IMR-90 (cell line): ENCODE data around the gene CYB5RL. TPM values are rescaled to one million over a fixed set of nuclear protein-coding genes. Genes with fewer than 3 reads are reported as not detected.

ENCODE experiments used
- ATAC-seq: fragments of 200-7000 bp; cut with Tn5 transposase; 2 replicates; pipeline ENCODE4 v1.9.1; 2020; ENCODE audit warnings: low read depth, mild to moderate bottlenecking, moderate library complexity
- BruUV-seq: library from RNA; stranded (reverse); fragments of 400-500 nt; replicated peaks from 2 replicates; lab custom pipeline; 2021; lab: Mats Ljungman, UMichigan
- CTCF ChIA-PET: fragments of 300-600 bp; formaldehyde crosslinking; extraction: SDS; loops from one replicate; lab custom pipeline; 2021; ENCODE audit warnings: antibody characterized with exemption; lab: Yijun Ruan, JAX
- POLR2A ChIA-PET: fragments of 300-600 bp; sonication (Branson Sonifier 250); formaldehyde crosslinking; loops from one replicate; lab custom pipeline; 2022; ENCODE audit warnings: antibody characterized with exemption; ENCODE audit not compliant: unreplicated experiment; lab: Charles Lee
- DNase-seq: peaks from one replicate; pipeline ENCODE4 v3.0.0; 2013
- H2AFZ ChIP-seq: replicated peaks from 2 replicates; pipeline ENCODE3; 2013; ENCODE audit warnings: low read length, mild to moderate bottlenecking; ENCODE audit not compliant: poor library complexity
- H2AK5ac ChIP-seq: 2 replicates; pipeline ENCODE4 v1.6.1; 2013; ENCODE audit warnings: low read depth, low read length, inconsistent platforms
- H2AK9ac ChIP-seq: replicated peaks from 2 replicates; pipeline ENCODE3; 2013; ENCODE audit warnings: mild to moderate bottlenecking, low read depth, low read length, moderate library complexity; ENCODE audit not compliant: poor library complexity
- H2BK120ac ChIP-seq: 2 replicates; pipeline ENCODE4 v1.6.1; 2013; ENCODE audit warnings: low read depth, low read length, inconsistent platforms
- H2BK15ac ChIP-seq: 3 replicates; pipeline ENCODE4 v1.6.1; 2013; ENCODE audit warnings: low read depth, low read length, inconsistent platforms
- H2BK20ac ChIP-seq: 2 replicates; pipeline ENCODE4 v1.6.1; 2013; ENCODE audit warnings: low read depth, mild to moderate bottlenecking, inconsistent platforms, low read length, moderate library complexity
- H2BK5ac ChIP-seq: 2 replicates; pipeline ENCODE4 v1.6.1; 2013; ENCODE audit warnings: mild to moderate bottlenecking, low read depth, low read length, inconsistent platforms; ENCODE audit not compliant: poor library complexity, severe bottlenecking
- H3K14ac ChIP-seq: replicated peaks from 2 replicates; pipeline ENCODE4 v1.6.1; 2013; ENCODE audit warnings: low read depth, low read length, inconsistent platforms
- H3K18ac ChIP-seq: 2 replicates; pipeline ENCODE4 v1.6.1; 2013; ENCODE audit warnings: low read depth, low read length, control low read depth
- H3K23ac ChIP-seq: 2 replicates; pipeline ENCODE4 v1.6.1; 2013; ENCODE audit warnings: low read depth, low read length, inconsistent platforms
- H3K27ac ChIP-seq: 2 replicates; pipeline ENCODE4 v1.5.1; 2013; ENCODE audit warnings: mild to moderate bottlenecking, control low read depth, low read length; ENCODE audit not compliant: insufficient read depth
- H3K27me3 ChIP-seq: 2 replicates; pipeline ENCODE4 v1.6.1; 2013; ENCODE audit warnings: low read length; ENCODE audit not compliant: control insufficient read depth, insufficient read depth
- H3K36me3 ChIP-seq: 2 replicates; pipeline ENCODE4 v1.6.1; 2013; ENCODE audit warnings: low read length, mixed read lengths; ENCODE audit not compliant: control insufficient read depth, insufficient read depth
- H3K4ac ChIP-seq: 2 replicates; pipeline ENCODE4 v1.6.1; 2013; ENCODE audit warnings: low read depth, low read length, inconsistent platforms
- H3K4me1 ChIP-seq: 2 replicates; pipeline ENCODE4 v1.6.1; 2013; ENCODE audit warnings: low read length, mixed read lengths; ENCODE audit not compliant: control insufficient read depth, insufficient read depth
- H3K4me2 ChIP-seq: 2 replicates; pipeline ENCODE4 v1.6.1; 2013; ENCODE audit warnings: low read depth, mild to moderate bottlenecking, control low read depth, low read length, moderate library complexity
- H3K4me3 ChIP-seq: 2 replicates; pipeline ENCODE4 v1.5.1; 2013; ENCODE audit warnings: low read depth, mild to moderate bottlenecking, control low read depth, low read length, moderate library complexity; ENCODE audit not compliant: insufficient read depth
- H3K56ac ChIP-seq: 2 replicates; pipeline ENCODE4 v1.6.1; 2013; ENCODE audit warnings: low read length, inconsistent platforms; ENCODE audit not compliant: insufficient read depth; ENCODE audit errors: extremely low read depth
- H3K79me1 ChIP-seq, 2 experiments: 2 replicates each; pipeline ENCODE4 v1.6.1; 2013; ENCODE audit warnings: low read length in 2 of 2, inconsistent platforms in 1 of 2, low read depth in 1 of 2
- H3K9ac ChIP-seq: 2 replicates; pipeline ENCODE4 v1.6.1; 2013; ENCODE audit warnings: low read depth, low read length, control low read depth
- H3K9me1 ChIP-seq: 2 replicates; pipeline ENCODE4 v1.6.1; 2013; ENCODE audit warnings: low read length, inconsistent platforms; ENCODE audit not compliant: insufficient read depth
- H3K9me3 ChIP-seq: 2 replicates; pipeline ENCODE4 v1.6.1; 2013; ENCODE audit warnings: low read length; ENCODE audit not compliant: control insufficient read depth, insufficient read depth
- H4K20me1 ChIP-seq: 2 replicates; pipeline ENCODE4 v1.6.1; 2013; ENCODE audit warnings: low read length, inconsistent platforms; ENCODE audit not compliant: insufficient read depth
- H4K5ac ChIP-seq: 2 replicates; pipeline ENCODE4 v1.6.1; 2013; ENCODE audit warnings: mild to moderate bottlenecking, low read depth, low read length, control low read depth
- H4K8ac ChIP-seq, 2 experiments: 2 replicates each; pipeline ENCODE4 v1.6.1; 2013; ENCODE audit warnings: low read depth in 2 of 2, low read length in 2 of 2, control low read depth in 1 of 2, inconsistent platforms in 1 of 2
- H4K91ac ChIP-seq: 2 replicates; pipeline ENCODE4 v1.6.1; 2013; ENCODE audit warnings: low read depth, low read length, inconsistent platforms; ENCODE audit not compliant: insufficient read depth
- CEBPB ChIP-seq: IDR thresholded peaks from 2 replicates; pipeline ENCODE4 v1.6.1; 2012; ENCODE audit warnings: low read depth, low read length, improper control_type of control experiment
- ELK1 ChIP-seq: fragments of 150-350 bp; IDR thresholded peaks from 2 replicates; pipeline ENCODE4 v1.6.1; 2016; ENCODE audit warnings: low read depth, mild to moderate bottlenecking, low read length, moderate library complexity, borderline replicate concordance
- FOS ChIP-seq: fragments of 150-350 bp; IDR thresholded peaks from 2 replicates; pipeline ENCODE4 v1.6.1; 2016; ENCODE audit warnings: low read depth, low read length
- MAZ ChIP-seq: IDR thresholded peaks from 2 replicates; pipeline ENCODE4 v1.6.1; 2012; ENCODE audit warnings: low read depth, mild to moderate bottlenecking, low read length, improper control_type of control experiment, moderate library complexity, borderline replicate concordance
- RAD21 ChIP-seq: IDR thresholded peaks from 2 replicates; pipeline ENCODE4 v1.6.1; 2012; ENCODE audit warnings: low read length, improper control_type of control experiment
- RCOR1 ChIP-seq: IDR thresholded peaks from 2 replicates; pipeline ENCODE4 v1.6.1; 2012; ENCODE audit warnings: mild to moderate bottlenecking, low read length, improper control_type of control experiment; ENCODE audit not compliant: insufficient replicate concordance
- WGBS, 2 experiments: methylation state at CpG; one replicate each; pipeline versions ENCODE4 v1.1.5 to v1.1.7; 2013; ENCODE audit warnings: missing lambda C conversion rate in 2 of 2; ENCODE audit not compliant: insufficient read length in 1 of 2; ENCODE audit errors: extremely low coverage in 2 of 2; 5-methylcytosine and 5-hydroxymethylcytosine counted together
- dilution Hi-C: fragments of 300-500 bp; cut with HindIII; formaldehyde crosslinking; loops from one replicate; pipeline ENCODE4 v1.14.3; 2018; ENCODE audit warnings: low sequenced_read_pairs; ENCODE audit not compliant: unreplicated experiment
- in situ Hi-C: fragments of 300-500 bp; cut with MboI; formaldehyde crosslinking; loops from 3 replicates; pipeline ENCODE4 v1.14.3; 2019; ENCODE audit warnings: low sequenced_read_pairs, inconsistent platforms, mixed read lengths
- intact Hi-C: fragments of 100-400 bp; cut with micrococcal nuclease; formaldehyde crosslinking; loops from 2 replicates; pipeline ENCODE4 v1.10.0; 2022
- polyA plus RNA-seq, 3 experiments: library from polyadenylated mRNA; depleted of rRNA; stranded (reverse); fragments of >200 nt; gene quantifications; 2 replicates each; pipeline ENCODE4 v1.2.3, GENCODE V29; 2012; ENCODE audit warnings: low replicate concordance in 1 of 3
- total RNA-seq: library from RNA; depleted of rRNA; stranded (reverse); fragments of >200 nt; gene quantifications from 2 replicates; pipeline ENCODE4 v1.2.3, GENCODE V29; 2012
- TF ChIP-seq, protein P1 (sequence below): conservative IDR thresholded peaks from 2 replicates; pipeline ENCODE4 v1.5.1; 2012; ENCODE audit warnings: mild to moderate bottlenecking, low read depth, low read length, improper control_type of control experiment

Gene CYB5RL
- total and polyA plus RNA-seq, 2 of the 4 experiments (the other 2 are of a cell fraction): 3.8 to 4.3 TPM

GRCh38 chr1:54167422-54168139, 32.2 kb downstream of the CYB5RL start:
- Histone ChIP-seq H3K4me3 (no peak overlapping the region), H3K27ac (no peak overlapping the region), H2AK9ac (no peak overlapping the region), H3K9me1 (peaks cover 3% of the 10 kb centered on the region; the same call in 1 of the 2 replicates), H2AK5ac (no peak overlapping the region), H2BK15ac (no peak overlapping the region), H2BK120ac (no peak overlapping the region), H3K36me3 (no peaks in the 10 kb centered on the region), H3K4ac (no peak overlapping the region), H4K20me1 (no peaks in the 10 kb centered on the region), H3K56ac (no peak overlapping the region), H3K79me1 (no peaks in the 10 kb centered on the region), H3K23ac (no peak overlapping the region), H3K14ac (0 out of 2 replicates have a peak overlapping the region, but pooled peaks have one; percentile 33), H3K9me3 (no peaks in the 10 kb centered on the region), H3K4me2 (no peak overlapping the region), H3K4me1 (peaks cover 4% of the 10 kb centered on the region), H2BK20ac (no peak overlapping the region), H2AFZ (peak overlapping the region; percentile 52), H4K91ac (no peak overlapping the region), H4K8ac (no peak overlapping the region), H3K9ac (no peak overlapping the region), H3K27me3 (peaks cover 2% of the 10 kb centered on the region; the same call in 1 of the 2 replicates), H3K18ac (no peak overlapping the region), H2BK5ac (no peak overlapping the region), H4K5ac (no peak overlapping the region)
- ChIA-PET POLR2A (no interaction called here), CTCF (no interaction called here)
- DNase-seq (peak; percentile 80), ATAC-seq (peak; percentile 95)
- dilution Hi-C loops: no loop called here
- intact Hi-C loops: no loop called here
- in situ Hi-C loops: no loop called here
- TF ChIP-seq MAZ: no peak
- TF ChIP-seq, protein P1, sequence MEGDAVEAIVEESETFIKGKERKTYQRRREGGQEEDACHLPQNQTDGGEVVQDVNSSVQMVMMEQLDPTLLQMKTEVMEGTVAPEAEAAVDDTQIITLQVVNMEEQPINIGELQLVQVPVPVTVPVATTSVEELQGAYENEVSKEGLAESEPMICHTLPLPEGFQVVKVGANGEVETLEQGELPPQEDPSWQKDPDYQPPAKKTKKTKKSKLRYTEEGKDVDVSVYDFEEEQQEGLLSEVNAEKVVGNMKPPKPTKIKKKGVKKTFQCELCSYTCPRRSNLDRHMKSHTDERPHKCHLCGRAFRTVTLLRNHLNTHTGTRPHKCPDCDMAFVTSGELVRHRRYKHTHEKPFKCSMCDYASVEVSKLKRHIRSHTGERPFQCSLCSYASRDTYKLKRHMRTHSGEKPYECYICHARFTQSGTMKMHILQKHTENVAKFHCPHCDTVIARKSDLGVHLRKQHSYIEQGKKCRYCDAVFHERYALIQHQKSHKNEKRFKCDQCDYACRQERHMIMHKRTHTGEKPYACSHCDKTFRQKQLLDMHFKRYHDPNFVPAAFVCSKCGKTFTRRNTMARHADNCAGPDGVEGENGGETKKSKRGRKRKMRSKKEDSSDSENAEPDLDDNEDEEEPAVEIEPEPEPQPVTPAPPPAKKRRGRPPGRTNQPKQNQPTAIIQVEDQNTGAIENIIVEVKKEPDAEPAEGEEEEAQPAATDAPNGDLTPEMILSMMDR: no peak
- TF ChIP-seq ELK1: no peak
- TF ChIP-seq RCOR1: no peak
- peak; percentile 59 for TF ChIP-seq FOS
- TF ChIP-seq RAD21: no peak
- peak; percentile 48; the same call in 1 of the 2 replicates for TF ChIP-seq CEBPB
- WGBS, 2 experiments: 83% methylated on average over 4 of the region's 9 CpGs; no CpG with 5 or more reads in 1 of the 2 experiments
- BruUV-seq: no TSS peak
